NCI-H2227 (cell line): Measurements from ENCODE around the gene WDR26.
"Not testable (repeated sequence)": the region's sequence is repeated elsewhere in the genome, so short reads cannot be mapped to it uniquely, and the experiment has no call there.

ENCODE experiments used
- DNase-seq: peaks from one replicate; lab custom pipeline; 2025; ENCODE audit not compliant: unreplicated experiment; lab: John Stamatoyannopoulos, UW

Gene WDR26

GRCh38 chr1:224433701-224434672, 610 bp downstream of the WDR26 start:
- peak; percentile 47 for DNase-seq

GRCh38 chr1:224433041-224433691, 1.4 kb downstream of the WDR26 start:
- DNase-seq = peak; percentile 47

GRCh38 chr1:224432672-224433040, 1.9 kb downstream of the WDR26 start:
- no peak for DNase-seq

- DNase-seq = no peak
Measured at GRCh38 chr1:224432146-224432545, 2.5 kb downstream of the WDR26 start.

DNA sequence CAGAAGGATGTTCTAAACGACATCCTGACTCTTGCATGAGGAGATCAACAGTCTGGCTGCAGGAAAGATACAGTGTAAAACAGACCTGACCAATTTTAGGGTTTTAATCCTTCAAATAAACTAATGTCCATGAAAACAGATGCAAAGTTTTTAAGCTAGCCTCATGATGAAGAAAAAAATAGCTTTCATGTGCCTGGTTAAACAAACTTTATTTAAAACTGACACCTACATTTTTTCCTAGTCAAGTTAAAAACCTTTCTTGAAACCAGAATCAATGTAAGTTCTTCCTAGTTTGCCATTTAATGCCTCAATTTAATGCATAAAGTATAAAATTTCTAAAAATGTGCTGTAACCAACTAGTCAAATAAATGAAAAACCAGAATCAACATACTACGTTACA, 2.9 kb downstream of the WDR26 start:
- no peak for DNase-seq

GRCh38 chr1:224430511-224431113, 4.0 kb downstream of the WDR26 start:
- no peak for DNase-seq

DNA sequence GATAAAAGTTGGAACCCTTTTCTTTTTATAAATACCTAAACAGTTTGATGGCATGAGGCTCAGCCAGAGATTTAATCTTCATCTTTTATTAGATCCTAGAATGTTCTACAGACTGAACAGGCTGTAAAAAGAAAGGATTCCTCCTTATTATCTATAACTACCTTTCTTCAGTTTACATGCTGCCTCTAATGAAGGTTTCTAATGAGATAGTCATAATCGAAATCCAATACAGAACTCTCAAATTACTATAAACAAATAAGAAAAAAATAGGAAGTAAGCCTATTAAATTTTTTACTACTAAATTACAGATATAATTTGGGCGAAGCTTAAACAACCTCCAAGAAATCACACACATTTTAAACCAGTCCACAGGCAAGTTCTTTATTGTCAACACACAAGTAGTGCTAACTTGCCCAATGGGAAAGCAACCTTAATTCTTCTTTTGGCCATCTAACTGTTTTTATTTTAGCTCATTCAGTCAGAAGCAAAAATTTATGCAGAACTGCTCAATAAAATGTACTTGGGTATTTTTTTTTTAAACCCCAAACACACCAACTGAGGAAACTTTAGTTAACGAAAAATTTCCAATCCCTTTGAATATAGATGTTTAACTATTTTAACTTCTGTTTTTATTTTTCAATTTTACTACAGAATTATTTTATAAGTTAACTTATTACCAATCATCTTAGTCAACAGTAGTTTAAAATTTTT, 4.8 kb downstream of the WDR26 start:
- DNase-seq = no peak

DNA sequence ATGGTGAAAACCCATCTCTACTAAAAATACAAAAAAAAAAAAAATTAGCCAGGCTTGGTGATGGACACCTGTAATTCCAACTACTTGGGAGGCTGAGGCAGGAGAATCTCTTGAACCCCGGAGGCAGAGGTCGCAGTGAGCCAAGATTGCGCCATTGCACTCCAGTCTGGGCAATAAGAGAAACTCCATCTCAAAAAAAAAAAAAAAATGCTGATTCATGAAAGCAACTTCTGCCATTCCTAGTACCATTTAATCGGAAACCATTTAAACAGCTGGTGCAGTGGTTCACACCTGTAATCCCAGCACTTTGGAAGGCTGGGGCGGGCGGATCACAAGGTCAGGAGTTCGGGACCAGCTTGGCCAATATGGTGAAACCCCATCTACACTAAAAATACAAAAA, 5.9 kb downstream of the WDR26 start:
- not testable (repeated sequence) for DNase-seq

DNA sequence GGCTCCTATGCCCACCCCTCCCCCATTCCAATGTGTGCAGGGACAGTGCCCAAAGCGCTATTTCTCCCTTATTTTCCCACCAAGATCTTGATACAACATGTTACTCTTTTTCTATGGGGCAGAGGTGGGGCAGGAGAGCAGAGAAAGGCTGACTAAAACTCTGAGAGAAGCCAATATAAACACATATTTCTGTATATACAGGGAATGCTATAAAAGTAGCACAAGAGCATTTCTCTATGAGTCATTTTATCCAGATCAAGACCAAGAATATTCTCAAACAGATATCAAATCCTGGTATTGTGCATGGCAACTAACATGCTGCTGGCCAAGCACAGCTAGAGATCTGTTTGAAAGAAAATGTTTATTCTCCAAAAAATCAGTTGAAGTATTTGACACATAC, 7.3 kb downstream of the WDR26 start:
- no peak for DNase-seq

GRCh38 chr1:224426869-224427268, 7.7 kb downstream of the WDR26 start:
- not testable (repeated sequence) for DNase-seq

GRCh38 chr1:224425279-224425884, 9.2 kb downstream of the WDR26 start:
- no peak for DNase-seq

DNA sequence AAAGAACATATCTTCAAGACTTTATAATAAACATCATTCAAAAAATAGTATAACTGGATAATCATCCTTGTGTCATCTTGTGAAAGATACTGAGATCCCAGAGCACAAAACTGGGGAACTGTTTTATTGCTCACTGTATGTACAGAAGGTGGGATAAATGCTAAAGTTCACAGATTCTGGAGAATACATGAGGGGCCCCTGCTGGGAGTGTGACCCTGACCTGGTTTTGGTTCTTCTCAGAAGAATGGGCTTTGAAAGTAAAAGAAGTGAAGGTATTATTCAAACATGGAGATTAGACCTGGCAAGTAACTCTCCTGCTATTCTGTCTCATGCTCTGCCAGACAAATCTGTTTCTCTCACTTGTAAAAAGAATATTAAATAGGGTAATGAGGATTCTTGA, 14.5 kb downstream of the WDR26 start:
- DNase-seq = no peak

DNA sequence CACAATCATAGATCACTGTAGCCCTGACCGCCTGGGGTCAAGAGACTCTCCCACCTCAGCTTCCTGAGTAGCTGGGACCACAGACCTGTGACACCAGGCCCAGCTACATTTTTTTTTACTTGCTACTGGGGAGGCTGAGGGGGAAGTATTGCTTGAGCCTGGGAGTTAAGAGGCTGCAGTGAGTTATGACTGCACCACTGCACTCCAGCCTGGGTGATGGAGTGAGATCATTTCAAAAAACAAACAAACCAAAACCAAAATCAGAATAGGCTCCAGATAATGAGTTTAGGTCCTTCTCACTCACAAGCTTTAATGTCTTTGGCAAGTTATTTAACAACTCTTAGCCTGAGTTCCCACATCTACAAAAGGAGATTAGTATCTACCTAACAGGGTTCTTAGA, 22.8 kb downstream of the WDR26 start:
- no peak for DNase-seq

DNA sequence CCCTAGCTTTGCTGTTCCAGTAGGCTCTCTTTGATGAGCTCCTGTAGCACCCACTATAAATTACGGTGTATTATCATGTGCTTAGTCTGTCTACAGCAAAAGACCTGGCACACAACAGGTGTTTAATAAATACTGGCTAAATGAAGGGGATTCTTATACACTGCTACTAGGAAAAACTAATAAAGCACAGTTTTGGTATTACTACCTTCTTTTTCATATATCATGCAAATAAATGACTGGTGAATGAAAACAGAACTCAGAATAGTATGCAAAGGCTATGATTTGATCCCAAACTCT, 26.4 kb downstream of the WDR26 start:
- no peak for DNase-seq

GRCh38 chr1:224407571-224408293, 26.9 kb downstream of the WDR26 start:
- no peak for DNase-seq

DNA sequence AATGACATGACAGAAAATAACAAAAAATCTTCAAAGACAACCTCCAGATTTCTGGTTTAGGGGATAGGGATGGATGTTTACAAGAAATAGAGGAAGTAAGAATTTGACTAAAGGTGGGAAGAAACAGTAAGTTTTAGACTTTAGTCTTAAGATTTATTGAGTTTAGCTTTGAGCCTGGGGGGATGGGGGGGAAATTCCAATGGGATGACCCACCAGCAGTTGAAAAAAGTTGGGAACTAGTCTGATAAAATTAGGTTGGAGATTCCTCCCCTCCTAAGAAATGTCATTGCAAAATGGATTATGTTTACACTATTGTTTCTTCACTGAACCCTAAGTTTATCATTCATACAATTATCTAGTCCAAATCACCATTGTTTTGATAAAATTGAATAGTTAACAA, 28.4 kb downstream of the WDR26 start:
- DNase-seq = no peak

DNA sequence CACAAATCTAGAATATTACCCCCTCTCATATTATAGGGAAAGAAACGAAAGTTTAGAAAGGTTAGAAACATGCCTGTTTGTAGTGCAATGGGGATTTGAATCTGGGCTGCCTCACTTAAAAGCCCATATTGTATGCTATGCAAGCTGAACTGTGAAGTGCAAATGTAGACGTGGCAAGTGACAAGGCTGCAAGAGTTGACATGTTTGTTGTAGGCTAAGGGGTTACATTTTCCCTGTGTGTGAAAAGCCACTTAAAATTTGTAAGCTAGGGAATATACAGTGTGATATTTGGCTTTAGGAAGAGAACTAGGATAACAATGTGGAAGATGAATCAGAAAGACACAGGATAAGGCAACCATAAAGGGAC, 29.0 kb downstream of the WDR26 start:
- no peak for DNase-seq

GRCh38 chr1:224404916-224405603, 29.5 kb downstream of the WDR26 start:
- DNase-seq = no peak

GRCh38 chr1:224402472-224403036, 32.0 kb downstream of the WDR26 start:
- no peak for DNase-seq

- no peak for DNase-seq
Measured at GRCh38 chr1:224399887-224400286, 34.7 kb downstream of the WDR26 start.
